GM12865 (cell line): ENCODE data around the gene SGSM2.

Experiments used
- DNase-seq: peaks from one replicate; pipeline ENCODE4 v3.0.0; 2010; ENCODE audit warnings: low read depth
- H3K4me3 ChIP-seq: 2 replicates; pipeline ENCODE4 v1.5.1; 2011; ENCODE audit warnings: mild to moderate bottlenecking, low read depth, low read length, control low read depth
- TF ChIP-seq, protein P1 (sequence below): IDR thresholded peaks from 2 replicates; pipeline ENCODE4 v1.5.1; 2011; ENCODE audit warnings: low read length, control low read depth, low read depth, inconsistent platforms; ENCODE audit not compliant: insufficient read depth; ENCODE audit errors: missing control alignments

SGSM2 gene

DNA sequence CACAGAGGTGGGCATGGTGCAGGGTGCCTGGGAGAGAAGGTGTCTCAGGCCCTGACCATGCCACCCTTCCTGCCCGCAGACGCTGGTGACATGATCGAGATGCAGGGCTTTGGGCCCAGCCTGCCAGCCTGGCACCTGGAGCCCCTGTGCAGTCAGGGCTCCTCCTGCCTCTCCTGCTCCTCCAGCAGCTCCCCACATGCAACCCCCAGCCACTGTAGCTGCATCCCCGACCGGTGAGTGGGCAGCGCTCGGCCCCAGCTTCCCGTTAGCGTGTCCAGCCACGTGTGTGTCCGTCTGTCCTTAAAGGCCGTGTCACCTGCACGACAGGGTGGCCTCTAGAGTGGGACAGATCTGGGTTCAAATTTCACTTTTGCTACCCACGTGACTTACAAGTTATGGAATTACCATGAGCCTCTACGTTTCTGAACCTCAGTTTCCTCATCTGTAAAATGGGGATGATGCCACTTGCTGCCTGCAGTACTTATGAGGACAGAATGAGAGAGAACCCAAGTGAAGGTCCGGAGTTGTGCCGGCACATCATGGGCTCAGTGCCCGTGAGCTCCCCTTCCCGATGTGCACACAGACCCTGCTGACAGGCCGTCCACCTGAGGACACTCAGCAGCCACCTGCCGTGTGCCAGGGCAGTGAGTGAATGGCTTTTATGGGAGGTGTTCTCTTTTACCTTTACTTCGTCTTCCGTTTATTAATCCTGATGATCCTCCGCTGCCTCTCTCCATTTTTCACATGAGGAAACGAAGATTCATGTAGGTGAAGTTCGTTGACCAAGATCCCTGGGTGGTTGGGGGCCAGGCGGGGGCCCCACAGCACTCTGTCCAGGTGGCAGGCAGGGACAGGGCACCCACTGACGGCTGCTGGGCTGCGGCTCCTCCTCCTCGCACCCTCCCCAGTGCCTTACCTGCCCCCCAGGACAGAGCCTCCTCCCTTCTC, 34.2 kb downstream of the SGSM2 start:
- TF ChIP-seq, protein P1, sequence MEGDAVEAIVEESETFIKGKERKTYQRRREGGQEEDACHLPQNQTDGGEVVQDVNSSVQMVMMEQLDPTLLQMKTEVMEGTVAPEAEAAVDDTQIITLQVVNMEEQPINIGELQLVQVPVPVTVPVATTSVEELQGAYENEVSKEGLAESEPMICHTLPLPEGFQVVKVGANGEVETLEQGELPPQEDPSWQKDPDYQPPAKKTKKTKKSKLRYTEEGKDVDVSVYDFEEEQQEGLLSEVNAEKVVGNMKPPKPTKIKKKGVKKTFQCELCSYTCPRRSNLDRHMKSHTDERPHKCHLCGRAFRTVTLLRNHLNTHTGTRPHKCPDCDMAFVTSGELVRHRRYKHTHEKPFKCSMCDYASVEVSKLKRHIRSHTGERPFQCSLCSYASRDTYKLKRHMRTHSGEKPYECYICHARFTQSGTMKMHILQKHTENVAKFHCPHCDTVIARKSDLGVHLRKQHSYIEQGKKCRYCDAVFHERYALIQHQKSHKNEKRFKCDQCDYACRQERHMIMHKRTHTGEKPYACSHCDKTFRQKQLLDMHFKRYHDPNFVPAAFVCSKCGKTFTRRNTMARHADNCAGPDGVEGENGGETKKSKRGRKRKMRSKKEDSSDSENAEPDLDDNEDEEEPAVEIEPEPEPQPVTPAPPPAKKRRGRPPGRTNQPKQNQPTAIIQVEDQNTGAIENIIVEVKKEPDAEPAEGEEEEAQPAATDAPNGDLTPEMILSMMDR: no peak
- DNase-seq: no peak
- H3K4me3 ChIP-seq: no peak overlapping the region

DNA sequence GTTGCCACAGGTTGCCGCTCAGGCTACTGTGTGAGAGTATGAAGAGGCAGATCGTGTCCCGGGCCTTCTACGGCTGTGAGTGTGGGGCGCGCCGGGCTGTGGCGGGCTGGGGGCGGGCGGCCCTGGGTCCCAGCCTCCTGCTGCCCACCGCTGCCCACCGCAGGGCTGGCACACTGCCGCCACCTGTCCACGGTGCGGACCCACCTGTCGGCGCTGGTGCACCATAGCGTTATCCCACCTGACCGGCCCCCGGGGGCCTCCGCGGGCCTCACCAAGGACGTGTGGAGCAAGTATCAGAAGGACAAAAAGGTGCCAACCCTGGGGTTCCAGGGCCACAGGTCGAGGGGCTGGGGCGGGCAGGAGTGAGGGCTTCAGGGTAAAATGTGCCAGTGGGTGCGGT, 34.9 kb downstream of the SGSM2 start:
- TF ChIP-seq, protein P1: no peak
- DNase-seq: no peak

DNA sequence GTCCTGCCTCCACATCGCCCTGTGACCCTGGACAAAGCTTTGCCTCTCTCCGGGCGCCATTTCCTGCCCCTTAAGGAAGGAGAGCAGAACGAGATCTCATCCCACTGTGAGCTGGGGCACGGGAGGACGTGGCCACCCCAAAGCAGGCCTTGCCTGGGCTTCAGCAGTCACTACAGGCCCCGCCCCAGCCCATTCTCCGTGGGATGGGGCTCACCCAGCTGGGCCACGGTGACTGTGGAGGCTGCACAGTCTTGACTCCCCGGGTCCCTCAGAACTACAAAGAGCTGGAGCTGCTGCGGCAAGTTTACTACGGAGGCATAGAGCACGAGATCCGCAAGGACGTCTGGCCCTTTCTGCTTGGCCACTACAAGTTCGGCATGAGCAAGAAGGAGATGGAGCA, 35.4 kb downstream of the SGSM2 start:
- TF ChIP-seq, protein P1: no peak
- DNase-seq: no peak
- H3K4me3 ChIP-seq: no peak overlapping the region

More for the DNA sequence above, 34.9 kb downstream of the SGSM2 start:
- no peak overlapping the region for H3K4me3 ChIP-seq

DNA sequence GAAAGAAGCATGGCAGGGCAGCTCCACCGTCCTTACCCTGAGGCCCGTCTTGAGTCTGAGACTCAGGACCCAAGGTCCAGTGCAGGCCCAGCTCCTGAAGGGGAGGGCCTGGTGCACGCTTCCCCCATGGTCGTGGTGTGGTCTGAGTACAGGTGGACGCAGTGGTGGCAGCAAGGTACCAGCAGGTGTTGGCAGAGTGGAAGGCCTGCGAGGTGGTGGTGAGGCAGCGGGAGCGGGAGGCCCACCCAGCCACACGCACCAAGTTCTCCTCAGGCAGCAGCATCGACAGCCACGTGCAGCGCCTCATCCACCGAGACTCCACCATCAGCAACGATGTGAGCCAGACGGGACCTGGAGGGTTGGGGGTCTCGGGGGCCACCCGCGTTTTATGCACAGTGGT, 35.9 kb downstream of the SGSM2 start:
- DNase-seq: no peak
- no peak overlapping the region for H3K4me3 ChIP-seq
- TF ChIP-seq, protein P1: no peak

DNA sequence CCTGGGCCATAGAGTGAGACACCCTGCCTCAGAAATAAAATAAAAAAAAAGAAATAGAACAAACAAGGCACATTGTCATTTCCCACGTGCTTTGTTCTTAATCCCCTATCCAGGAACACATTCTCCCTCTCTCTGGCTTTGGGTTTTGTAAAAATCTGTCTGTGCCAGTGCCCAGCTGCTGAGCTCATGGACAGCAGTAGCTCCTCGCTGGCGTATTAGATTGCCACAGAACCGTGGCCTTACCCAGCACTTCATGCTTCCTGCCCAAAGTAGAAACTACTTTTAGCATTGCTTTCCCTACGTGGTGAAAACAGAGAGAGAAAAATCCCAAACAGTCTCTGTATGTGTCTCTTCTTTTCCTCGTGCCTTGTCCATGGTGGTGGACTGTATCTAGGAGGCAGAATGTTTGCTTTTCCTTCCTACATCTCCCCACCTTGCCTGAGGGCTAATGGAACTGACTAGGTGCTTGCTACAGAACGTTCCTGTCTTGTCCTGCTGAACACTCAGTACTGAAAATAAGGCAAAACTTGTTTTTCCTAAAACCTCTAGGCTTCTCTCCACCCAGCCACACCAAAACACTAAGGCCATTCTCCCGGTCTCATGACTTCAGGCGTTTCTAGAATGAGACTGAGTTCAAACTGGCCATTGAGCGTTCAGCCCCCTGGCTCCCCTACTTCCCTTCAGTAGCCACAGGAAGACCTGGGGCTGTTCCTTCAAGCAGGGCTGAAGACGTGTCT, 37.4 kb downstream of the SGSM2 start:
- TF ChIP-seq, protein P1: no peak
- H3K4me3 ChIP-seq: no peak overlapping the region
- DNase-seq: no peak

DNA sequence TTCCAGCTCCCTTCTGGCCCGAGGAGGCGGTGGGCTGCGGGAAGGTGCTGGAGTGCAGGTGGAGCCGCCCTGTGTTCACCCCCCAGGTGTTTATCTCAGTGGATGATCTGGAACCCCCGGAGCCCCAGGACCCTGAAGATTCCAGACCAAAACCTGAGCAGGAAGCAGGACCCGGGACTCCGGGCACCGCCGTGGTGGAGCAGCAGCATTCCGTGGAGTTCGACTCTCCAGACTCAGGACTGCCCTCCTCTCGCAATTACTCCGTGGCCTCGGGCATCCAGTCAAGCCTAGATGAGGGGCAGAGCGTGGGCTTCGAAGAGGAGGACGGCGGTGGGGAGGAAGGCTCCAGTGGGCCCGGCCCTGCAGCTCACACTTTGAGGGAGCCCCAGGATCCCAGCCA, 38.1 kb downstream of the SGSM2 start:
- H3K4me3 ChIP-seq: no peak overlapping the region
- TF ChIP-seq, protein P1: no peak
- DNase-seq: no peak
